ENCODE results near the gene ADGRG3.

The ADGRG3 gene

DNA sequence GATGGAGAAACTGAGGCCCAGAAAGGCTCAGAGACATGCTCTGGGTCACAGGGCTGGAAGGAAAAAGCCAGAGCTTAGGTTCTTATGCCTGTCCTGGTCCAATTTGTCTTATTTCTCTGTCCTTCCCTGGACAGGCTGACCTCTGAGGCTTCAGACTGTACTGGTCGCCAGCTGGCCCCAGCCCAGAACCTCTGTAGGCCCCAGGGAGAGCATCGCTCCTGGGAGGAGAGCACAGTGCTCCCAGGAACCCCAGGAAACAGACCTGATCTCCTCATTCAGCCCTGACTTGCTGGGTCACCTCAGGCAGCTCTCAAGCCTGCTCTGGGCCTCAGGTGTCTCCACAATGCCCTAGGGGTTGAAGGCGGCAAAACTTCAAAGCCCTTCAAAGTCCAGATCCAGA lies 31.4 kb downstream of the ADGRG3 start:
- TF ChIP-seq EZH2phosphoT487 (IDR thresholded peaks at IDR 0.05; ENCODE audit: low read depth) (no peak), CTCF (IDR thresholded peaks at IDR 0.05; ENCODE audit: low read depth, low read length) (no peak)
- Histone ChIP-seq H3K27ac (ENCODE audit: low read length) (no peak overlapping the region), H3K27me3 (ENCODE audit: low read depth, low read length) (no peaks in the 10 kb centered on the region), H3K36me3 (replicated peaks; ENCODE audit: low read depth, low read length) (no peaks in the 10 kb centered on the region), H3K79me2 (ENCODE audit: low read length) (no peaks in the 10 kb centered on the region), H4K20me1 (ENCODE audit: insufficient read depth, low read length) (no peaks in the 10 kb centered on the region), H2AFZ (ENCODE audit: low read depth, low read length) (no peak overlapping the region), H3K4me3 (ENCODE audit: low read length) (no peak overlapping the region), H3K9me3 (ENCODE audit: insufficient read depth, low read length) (no peaks in the 10 kb centered on the region), H3K4me1 (ENCODE audit: low read length) (0 out of 2 replicates have a peak, but pooled peaks cover 3% of the 10 kb centered on the region), H3K9ac (ENCODE audit: low read length) (no peak overlapping the region), H3K4me2 (ENCODE audit: low read length) (no peak overlapping the region)

- no peak overlapping the region for H2AFZ ChIP-seq (ENCODE audit: low read depth, low read length)
- no peaks in the 10 kb centered on the region for H3K79me2 ChIP-seq (ENCODE audit: low read length)
- H3K4me2 ChIP-seq (ENCODE audit: low read length) = no peak overlapping the region
- H3K9ac ChIP-seq (ENCODE audit: low read length) = no peak overlapping the region
- TF ChIP-seq CTCF (IDR thresholded peaks at IDR 0.05; ENCODE audit: low read depth, low read length) (no peak), EZH2phosphoT487 (IDR thresholded peaks at IDR 0.05; ENCODE audit: low read depth) (no peak)
- H3K4me1 ChIP-seq (ENCODE audit: low read length) = 0 out of 2 replicates have a peak, but pooled peaks cover under 1% of the 10 kb centered on the region
- peaks cover under 1% of the 10 kb centered on the region; the same call in 1 of the 2 replicates for H3K27me3 ChIP-seq (ENCODE audit: low read depth, low read length)
- H3K27ac ChIP-seq (ENCODE audit: low read length) = no peak overlapping the region
- no peaks in the 10 kb centered on the region for H3K9me3 ChIP-seq (ENCODE audit: insufficient read depth, low read length)
- H4K20me1 ChIP-seq (ENCODE audit: insufficient read depth, low read length) = no peaks in the 10 kb centered on the region
- no peak overlapping the region for H3K4me3 ChIP-seq (ENCODE audit: low read length)
- no peaks in the 10 kb centered on the region for H3K36me3 ChIP-seq (replicated peaks; ENCODE audit: low read depth, low read length)
These were observed 31.8 kb downstream of the ADGRG3 start for GRCh38 chr16:57699899-57700298.

DNA sequence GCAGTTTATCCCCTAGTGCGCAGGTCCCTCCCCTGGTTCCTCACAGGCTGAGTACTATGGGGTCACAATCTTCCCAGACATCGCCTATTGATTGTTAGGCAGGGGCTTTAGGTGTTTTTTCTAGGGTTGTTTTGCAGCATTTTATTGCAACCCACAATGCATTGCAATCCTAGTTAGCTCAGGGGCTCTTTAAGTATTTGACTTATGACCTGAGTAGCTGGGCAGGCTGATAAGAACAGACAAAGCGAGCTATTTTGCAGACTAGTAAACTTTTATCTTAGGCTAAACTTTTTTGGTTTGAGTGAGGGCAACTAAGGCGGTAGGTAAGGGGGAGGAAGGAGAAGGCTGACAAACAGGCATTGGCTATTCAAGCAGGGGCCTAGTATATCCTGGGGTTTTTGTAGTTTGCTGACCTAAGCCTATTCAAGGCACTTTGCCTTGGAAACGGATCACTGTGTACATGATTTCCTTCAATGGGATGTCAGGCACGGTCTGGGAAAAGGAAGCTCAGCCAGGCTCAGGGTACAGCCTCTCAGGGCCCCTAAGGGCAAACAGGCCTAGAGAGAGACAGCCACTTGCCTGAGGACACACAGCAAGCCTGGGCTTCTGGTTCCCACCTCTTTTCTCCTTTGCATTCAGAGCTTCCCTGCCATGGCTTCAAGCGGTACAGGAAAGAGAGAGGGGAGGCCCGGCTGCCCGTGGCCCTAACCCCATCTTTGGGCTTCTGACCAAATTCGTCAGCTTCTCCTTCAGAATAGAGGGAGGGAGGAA lies 32.9 kb downstream of the ADGRG3 start:
- H4K20me1 ChIP-seq (ENCODE audit: insufficient read depth, low read length) = no peaks in the 10 kb centered on the region
- H3K79me2 ChIP-seq (ENCODE audit: low read length) = no peaks in the 10 kb centered on the region
- no peak overlapping the region for H3K27ac ChIP-seq (ENCODE audit: low read length)
- no peak overlapping the region for H3K4me2 ChIP-seq (ENCODE audit: low read length)
- H3K36me3 ChIP-seq (replicated peaks; ENCODE audit: low read depth, low read length) = no peaks in the 10 kb centered on the region
- peaks cover 5% of the 10 kb centered on the region; the same call in 1 of the 2 replicates for H3K27me3 ChIP-seq (ENCODE audit: low read depth, low read length)
- H3K4me3 ChIP-seq (ENCODE audit: low read length) = no peak overlapping the region
- no peak overlapping the region for H2AFZ ChIP-seq (ENCODE audit: low read depth, low read length)
- TF ChIP-seq CTCF (IDR thresholded peaks at IDR 0.05; ENCODE audit: low read depth, low read length) (no peak), EZH2phosphoT487 (IDR thresholded peaks at IDR 0.05; ENCODE audit: low read depth) (no peak)
- no peaks in the 10 kb centered on the region for H3K9me3 ChIP-seq (ENCODE audit: insufficient read depth, low read length)
- no peaks in the 10 kb centered on the region for H3K4me1 ChIP-seq (ENCODE audit: low read length)
- H3K9ac ChIP-seq (ENCODE audit: low read length) = no peak overlapping the region

GRCh38 chr16:57701759-57702371 lies 33.8 kb downstream of the ADGRG3 start:
- H3K4me1 ChIP-seq (ENCODE audit: low read length) = no peaks in the 10 kb centered on the region
- H3K9me3 ChIP-seq (ENCODE audit: insufficient read depth, low read length) = no peaks in the 10 kb centered on the region
- peaks cover 5% of the 10 kb centered on the region; the same call in 1 of the 2 replicates for H3K27me3 ChIP-seq (ENCODE audit: low read depth, low read length)
- H3K4me3 ChIP-seq (ENCODE audit: low read length) = no peak overlapping the region
- H4K20me1 ChIP-seq (ENCODE audit: insufficient read depth, low read length) = no peaks in the 10 kb centered on the region
- no peak for TF ChIP-seq EZH2phosphoT487 (IDR thresholded peaks at IDR 0.05; ENCODE audit: low read depth)
- no peak for TF ChIP-seq CTCF (IDR thresholded peaks at IDR 0.05; ENCODE audit: low read depth, low read length)
- H3K9ac ChIP-seq (ENCODE audit: low read length) = no peak overlapping the region
- H3K79me2 ChIP-seq (ENCODE audit: low read length) = no peaks in the 10 kb centered on the region
- H3K36me3 ChIP-seq (replicated peaks; ENCODE audit: low read depth, low read length) = no peaks in the 10 kb centered on the region
- H3K27ac ChIP-seq (ENCODE audit: low read length) = no peak overlapping the region
- no peak overlapping the region for H2AFZ ChIP-seq (ENCODE audit: low read depth, low read length)
- no peak overlapping the region for H3K4me2 ChIP-seq (ENCODE audit: low read length)
